Neural crest cell (in vitro differentiated cells): ENCODE data around the gene CREB3L2. TPM values are rescaled to one million over a fixed set of nuclear protein-coding genes. Genes with fewer than 3 reads are reported as not detected.

ENCODE experiments used
- DNase-seq: peaks from one replicate; pipeline ENCODE4 v3.0.0; 2021; ENCODE audit warnings: low read depth, mixed read lengths, low spot score
- H3K27ac Mint-ChIP-seq: one replicate; pipeline ENCODE4 v1.8.0; 2021; ENCODE audit warnings: mild to moderate bottlenecking, mixed read lengths; ENCODE audit not compliant: unreplicated experiment
- H3K27me3 Mint-ChIP-seq: 2 replicates; pipeline ENCODE4 v1.8.0; 2021; ENCODE audit warnings: low read depth, mild to moderate bottlenecking, mixed read lengths
- H3K36me3 Mint-ChIP-seq: 2 replicates; pipeline ENCODE4 v1.8.0; 2021; ENCODE audit warnings: low read depth, mild to moderate bottlenecking, mixed read lengths
- H3K4me1 Mint-ChIP-seq: 2 replicates; pipeline ENCODE4 v1.8.0; 2021; ENCODE audit warnings: mixed read lengths
- H3K4me3 Mint-ChIP-seq: one replicate; pipeline ENCODE4 v1.8.0; 2021; ENCODE audit warnings: mild to moderate bottlenecking, mixed read lengths
- H3K9me3 Mint-ChIP-seq: 2 replicates; pipeline ENCODE4 v1.8.0; 2021; ENCODE audit warnings: mixed read lengths
- total RNA-seq: library from RNA; stranded (reverse); gene quantifications from 2 replicates; pipeline ENCODE4 v1.2.1, GENCODE V29; 2021
- TF ChIP-seq, protein P1 (sequence below): fragments of 200-600 bp; sonication (generic); conservative IDR thresholded peaks from 2 replicates; pipeline ENCODE4 v1.5.0; 2021; ENCODE audit warnings: antibody characterized with exemption, mild to moderate bottlenecking

The CREB3L2 gene
- total RNA-seq, 1 donor from 2014 or later = 51.9 TPM

DNA sequence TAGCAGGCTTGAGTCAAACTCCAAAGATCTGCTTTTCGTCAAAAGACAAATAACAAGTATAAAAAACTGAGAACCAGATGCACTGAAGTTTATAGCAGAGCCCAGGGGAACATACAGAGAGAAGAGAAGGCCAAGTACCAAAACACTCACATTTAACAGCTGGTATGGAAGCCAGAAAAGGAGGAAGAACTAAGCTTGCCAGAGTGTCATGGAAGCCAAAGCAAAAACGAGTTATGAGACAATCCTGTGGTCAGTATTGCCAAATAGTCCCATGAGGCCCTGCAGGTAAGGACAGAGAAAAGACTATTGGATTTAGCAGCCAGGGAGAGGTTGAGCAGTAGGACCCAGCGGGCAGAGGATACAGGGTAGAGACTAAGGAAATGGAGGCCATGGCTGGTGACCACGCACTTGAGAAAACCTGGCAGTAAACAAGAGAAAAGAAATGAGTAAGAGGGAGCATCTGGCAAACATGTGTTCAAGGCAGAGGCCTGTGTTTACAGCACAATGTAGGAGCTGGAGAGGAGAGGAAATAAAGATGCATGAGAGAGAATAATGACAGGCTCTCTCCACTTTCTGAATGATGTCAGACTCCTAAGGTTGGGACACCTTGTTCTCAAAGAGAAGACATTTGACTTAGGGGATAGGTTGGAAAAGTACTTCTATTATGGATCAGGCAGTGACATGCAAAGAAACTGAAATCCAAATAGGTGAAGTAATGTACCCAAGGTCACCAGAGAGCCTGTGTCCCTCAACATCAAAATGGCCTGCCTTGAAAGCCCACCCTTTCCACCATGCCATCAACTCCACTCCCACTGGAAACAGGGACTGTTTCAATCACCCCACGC, 9.1 kb downstream of the CREB3L2 start:
- no peak overlapping the region for H3K4me3 Mint-ChIP-seq
- no peaks in the 10 kb centered on the region for H3K27me3 Mint-ChIP-seq
- no peaks in the 10 kb centered on the region for H3K9me3 Mint-ChIP-seq
- H3K4me1 Mint-ChIP-seq = peaks cover 30% of the 10 kb centered on the region
- peaks cover 8% of the 10 kb centered on the region for H3K36me3 Mint-ChIP-seq
- TF ChIP-seq, protein P1, sequence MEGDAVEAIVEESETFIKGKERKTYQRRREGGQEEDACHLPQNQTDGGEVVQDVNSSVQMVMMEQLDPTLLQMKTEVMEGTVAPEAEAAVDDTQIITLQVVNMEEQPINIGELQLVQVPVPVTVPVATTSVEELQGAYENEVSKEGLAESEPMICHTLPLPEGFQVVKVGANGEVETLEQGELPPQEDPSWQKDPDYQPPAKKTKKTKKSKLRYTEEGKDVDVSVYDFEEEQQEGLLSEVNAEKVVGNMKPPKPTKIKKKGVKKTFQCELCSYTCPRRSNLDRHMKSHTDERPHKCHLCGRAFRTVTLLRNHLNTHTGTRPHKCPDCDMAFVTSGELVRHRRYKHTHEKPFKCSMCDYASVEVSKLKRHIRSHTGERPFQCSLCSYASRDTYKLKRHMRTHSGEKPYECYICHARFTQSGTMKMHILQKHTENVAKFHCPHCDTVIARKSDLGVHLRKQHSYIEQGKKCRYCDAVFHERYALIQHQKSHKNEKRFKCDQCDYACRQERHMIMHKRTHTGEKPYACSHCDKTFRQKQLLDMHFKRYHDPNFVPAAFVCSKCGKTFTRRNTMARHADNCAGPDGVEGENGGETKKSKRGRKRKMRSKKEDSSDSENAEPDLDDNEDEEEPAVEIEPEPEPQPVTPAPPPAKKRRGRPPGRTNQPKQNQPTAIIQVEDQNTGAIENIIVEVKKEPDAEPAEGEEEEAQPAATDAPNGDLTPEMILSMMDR = no peak
- H3K27ac Mint-ChIP-seq = peak overlapping the region; percentile 22
- DNase-seq = no peak

DNA sequence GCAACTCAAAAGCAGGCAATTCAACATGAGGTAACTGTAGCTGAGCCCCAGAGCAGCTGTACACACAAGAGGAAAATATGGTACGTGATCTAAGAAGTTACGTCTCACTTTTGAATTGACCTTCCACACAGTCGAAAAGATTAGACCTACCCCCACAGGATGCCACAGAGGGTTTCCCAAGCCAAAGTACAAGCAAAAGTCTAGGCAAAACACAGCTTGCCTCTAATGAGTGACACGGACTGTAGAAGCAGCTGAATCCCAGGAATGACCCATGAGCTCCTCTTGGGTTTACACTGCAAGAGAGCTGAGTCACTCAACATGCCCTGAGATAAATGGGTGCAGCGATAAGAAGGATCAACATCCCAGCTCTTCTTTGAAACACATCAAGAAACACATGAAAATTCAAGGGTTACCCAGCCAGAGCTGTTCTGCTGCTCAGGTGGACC, 9.8 kb downstream of the CREB3L2 start:
- Mint-ChIP-seq H3K27me3 (no peaks in the 10 kb centered on the region), H3K4me3 (no peak overlapping the region), H3K9me3 (no peaks in the 10 kb centered on the region), H3K27ac (no peak overlapping the region), H3K36me3 (peaks cover 8% of the 10 kb centered on the region), H3K4me1 (peaks cover 33% of the 10 kb centered on the region)
- TF ChIP-seq, protein P1 = no peak
- no peak for DNase-seq

DNA sequence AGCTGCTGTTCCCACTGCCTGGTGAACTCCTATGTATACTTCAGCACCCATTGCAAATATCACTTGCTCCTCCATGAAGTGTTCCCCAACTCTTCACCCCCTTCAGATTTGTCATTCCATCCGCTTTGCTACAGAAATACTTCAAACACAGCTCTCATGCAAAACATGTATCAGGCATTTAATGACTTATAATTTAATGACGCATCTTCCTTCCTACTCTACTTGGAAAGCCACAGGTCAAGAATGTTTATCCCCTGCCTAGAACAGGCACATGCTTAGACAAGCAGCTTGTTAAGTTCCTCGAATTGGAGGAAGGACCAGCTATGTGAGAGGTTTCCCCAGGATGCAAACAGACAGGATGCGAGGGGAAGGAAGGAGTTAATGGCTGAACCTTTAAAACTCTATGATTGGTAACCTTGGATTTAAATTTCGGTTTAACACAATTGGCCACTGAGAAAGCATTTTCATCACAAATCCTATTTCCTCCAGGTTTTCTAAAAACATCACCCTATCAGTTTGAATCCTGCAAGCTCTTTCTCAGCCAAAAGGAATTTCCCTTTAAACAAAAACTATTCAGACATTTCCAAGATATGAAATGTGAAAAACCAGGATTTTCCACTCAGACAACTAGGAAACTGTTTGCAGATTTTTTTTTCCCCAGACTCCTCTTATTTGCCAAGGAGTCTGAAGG, 11.5 kb downstream of the CREB3L2 start:
- no peak for DNase-seq
- no peak overlapping the region for H3K27ac Mint-ChIP-seq
- TF ChIP-seq, protein P1 = no peak
- peaks cover 36% of the 10 kb centered on the region for H3K4me1 Mint-ChIP-seq
- no peak overlapping the region for H3K4me3 Mint-ChIP-seq
- H3K27me3 Mint-ChIP-seq = no peaks in the 10 kb centered on the region
- H3K9me3 Mint-ChIP-seq = no peaks in the 10 kb centered on the region
- peaks cover 5% of the 10 kb centered on the region for H3K36me3 Mint-ChIP-seq

DNA sequence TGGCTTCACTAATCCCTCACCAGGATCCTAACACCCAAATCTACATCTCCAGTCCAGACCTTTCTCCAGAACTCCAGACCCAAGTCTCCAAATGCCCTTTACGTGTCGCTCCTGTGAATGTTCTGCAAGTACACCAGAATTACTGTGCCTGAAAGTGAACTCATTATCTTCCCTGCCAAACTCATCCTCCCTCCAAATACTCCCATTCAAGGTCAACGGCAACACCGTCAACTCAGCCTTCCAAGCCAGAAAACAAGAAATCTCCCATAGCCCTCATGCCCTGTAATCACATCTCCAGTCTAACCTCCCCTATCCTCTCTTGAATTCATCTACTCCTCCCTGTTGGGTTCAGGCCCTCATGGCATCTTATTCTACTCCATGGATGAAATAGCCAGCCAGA, 12.3 kb downstream of the CREB3L2 start:
- Mint-ChIP-seq H3K27ac (no peak overlapping the region), H3K4me3 (no peak overlapping the region), H3K9me3 (no peaks in the 10 kb centered on the region), H3K4me1 (peaks cover 44% of the 10 kb centered on the region), H3K36me3 (peaks cover 6% of the 10 kb centered on the region), H3K27me3 (no peaks in the 10 kb centered on the region)
- TF ChIP-seq, protein P1 = no peak
- no peak for DNase-seq

DNA sequence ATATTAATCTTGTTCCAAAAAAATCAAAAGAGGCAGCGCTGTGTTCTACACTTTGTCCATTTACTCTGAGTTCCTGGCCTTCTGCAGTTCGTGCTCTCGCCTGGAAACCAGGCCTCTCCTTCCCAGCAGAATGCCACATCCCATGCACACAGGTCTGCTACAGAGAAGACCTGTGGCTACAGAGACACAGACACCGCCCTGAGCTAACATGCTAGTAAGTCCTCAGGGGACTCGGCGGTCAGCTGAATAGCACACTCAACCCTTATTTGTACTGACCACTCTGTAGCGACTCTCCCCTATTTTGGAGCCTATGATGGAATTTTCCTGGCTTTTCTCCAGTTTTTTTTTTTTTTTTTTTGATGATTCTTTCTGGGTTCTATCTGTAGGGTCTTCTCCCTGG, 12.8 kb downstream of the CREB3L2 start:
- Mint-ChIP-seq H3K36me3 (peaks cover 11% of the 10 kb centered on the region), H3K27ac (no peak overlapping the region), H3K9me3 (no peaks in the 10 kb centered on the region), H3K27me3 (no peaks in the 10 kb centered on the region), H3K4me3 (no peak overlapping the region), H3K4me1 (peaks cover 49% of the 10 kb centered on the region)
- no peak for DNase-seq
- TF ChIP-seq, protein P1 = no peak
